ENCODE measurements around the gene ENTPD6.

The ENTPD6 gene

DNA sequence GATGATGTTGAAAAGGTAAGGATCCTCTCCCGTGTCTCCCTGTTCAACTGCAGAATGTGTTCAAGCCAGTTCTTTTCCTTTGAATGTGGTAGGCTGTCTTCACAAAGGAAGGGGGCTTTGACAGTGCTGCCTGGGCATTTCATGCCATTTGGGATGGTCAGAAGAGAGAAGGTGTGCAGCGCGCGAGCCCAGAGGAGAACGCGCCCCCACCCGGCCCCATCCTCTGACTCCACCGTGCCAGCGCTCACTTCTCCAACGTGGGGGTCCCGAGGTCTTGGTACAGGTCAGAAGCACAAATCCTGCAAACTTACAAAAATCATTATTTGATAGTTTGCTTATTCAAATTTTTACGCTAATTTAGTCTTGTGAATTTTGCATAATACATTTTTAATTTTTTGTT is 14.4 kb downstream of the ENTPD6 start:
- DNase-seq, result no peak

DNA sequence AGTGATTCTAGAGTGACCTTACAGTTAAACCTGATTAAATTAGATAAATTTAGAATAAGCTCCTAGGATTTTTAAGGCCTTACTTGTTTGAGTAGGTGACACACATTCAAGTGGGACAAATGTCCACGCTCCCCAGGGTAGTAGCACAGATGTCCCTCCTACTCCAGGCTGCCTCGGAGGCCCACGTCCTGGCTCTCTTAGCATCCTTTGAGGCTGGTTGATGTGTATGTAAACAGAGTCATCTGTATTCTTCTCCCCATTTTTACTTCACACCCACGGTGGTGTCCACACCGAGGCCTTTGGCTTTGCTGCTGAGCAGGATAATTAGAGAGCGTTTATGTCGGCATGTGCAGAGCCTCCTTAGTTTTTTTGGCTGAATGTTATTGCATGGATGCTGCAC is 15.8 kb downstream of the ENTPD6 start:
- DNase-seq, result no peak

DNA sequence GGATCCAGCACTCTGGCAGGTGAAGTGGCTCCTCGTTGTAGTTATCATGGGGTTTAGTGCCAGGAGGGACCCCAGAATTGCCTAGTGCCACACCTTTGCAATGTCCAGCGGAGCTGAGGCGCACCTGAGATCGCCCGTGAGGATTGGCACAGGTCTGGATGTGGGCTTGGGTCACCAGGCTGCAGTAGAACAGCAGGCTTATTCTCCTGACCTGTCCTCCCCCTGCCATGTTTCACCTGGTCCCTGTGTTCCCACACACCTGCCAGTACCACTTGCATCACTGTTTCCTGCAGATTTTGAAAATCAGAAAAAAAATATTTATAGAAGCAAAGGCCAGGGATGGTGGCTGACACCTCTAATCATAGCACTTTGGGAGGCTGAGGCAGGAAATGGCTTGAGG is 16.7 kb downstream of the ENTPD6 start:
- no peak for DNase-seq

DNA sequence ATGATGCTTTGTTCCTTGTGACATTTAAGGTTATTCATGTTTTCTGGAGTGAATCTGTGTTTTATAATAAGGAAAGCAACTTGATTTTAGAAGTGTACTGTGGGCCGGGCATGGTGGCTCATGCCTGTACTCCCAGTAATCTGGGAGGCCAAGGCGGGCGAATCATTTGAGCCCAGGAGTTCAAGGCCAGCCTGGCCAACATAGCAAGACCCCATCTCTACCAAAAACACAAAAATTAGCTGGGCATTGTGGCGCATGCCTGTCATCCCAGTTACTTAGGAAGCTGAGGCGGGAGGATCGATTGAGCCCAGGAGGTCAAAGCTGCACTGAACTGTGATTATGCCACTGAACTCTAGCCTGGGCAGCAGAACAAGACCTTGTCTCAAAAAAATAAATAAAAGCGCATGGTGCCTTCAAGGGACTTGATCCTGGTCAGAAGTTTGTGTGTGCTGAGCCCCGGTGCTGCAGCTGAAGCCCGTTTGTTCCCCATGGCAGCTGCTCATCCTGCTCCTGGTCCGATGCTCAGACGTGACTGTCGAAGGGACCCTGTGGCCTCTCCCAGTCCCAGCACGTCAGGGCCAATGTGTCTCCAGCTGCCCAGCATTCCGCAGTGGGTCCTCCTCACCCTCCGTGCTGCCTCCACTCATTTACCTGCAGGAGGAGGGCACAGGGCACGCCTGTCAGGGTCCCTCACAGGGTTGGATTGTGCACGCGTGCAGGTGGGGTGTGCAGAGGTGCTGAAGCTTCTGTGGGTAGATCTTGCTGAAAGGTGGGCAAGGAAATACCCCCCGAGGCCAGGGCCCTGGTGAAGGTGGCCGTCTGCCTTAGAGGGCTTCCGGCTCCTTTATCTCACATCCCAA is 18.3 kb downstream of the ENTPD6 start:
- no peak for DNase-seq

DNA sequence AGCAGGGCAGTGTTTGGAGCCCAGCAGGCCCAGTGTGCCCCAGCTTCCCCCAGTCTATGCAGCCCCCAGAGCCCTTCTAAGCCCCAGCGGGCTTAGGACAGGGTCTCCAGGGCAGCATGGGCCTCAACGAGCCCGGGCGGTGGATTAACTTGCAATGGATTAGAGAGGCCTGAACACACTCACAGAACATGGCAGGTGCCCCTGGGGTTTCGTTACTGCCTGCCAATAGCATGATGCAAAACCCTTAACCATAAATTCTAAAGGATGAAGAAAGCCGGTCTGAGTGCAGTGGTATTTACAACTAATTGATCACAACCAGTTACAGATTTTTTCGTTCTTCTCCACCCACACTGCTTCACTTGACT is 18.9 kb downstream of the ENTPD6 start:
- DNase-seq, result no peak

DNA sequence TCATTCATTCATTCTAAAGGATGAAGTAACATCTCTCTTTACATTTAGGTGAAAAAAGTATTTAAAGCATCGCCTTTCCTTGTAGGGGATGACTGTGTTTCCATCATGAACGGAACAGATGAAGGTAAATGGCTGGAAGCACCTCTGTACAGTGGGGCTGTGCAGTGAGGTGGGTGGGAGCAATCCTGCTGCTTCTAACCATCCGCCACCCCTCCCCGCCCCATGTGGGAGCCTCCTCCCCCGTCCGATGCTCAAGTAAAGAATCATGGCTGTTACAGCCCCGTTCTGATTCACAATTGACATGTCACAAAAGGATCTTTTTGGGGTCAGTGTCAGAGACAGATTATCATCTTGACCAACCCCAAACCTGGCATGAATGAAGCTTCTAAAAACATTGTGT is 19.3 kb downstream of the ENTPD6 start:
- no peak for DNase-seq

DNA sequence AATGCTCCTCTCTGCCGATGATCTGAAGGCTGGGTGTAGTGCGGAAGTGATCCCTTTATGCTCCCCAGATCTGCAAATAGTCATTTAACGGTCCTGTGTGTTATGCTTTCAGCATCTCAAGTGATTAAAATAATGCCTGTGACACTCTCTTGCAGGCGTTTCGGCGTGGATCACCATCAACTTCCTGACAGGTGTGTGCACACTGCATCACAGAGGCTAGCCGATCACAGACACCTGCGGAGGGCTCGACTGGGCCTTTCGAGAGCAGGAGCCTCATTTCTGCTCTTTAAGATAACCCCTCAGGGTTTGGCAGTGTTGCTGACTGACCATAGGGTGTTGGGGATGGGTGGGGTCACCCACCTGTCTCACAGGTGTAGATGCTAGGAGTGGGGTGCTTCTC is 20.0 kb downstream of the ENTPD6 start:
- DNase-seq, result no peak

DNA sequence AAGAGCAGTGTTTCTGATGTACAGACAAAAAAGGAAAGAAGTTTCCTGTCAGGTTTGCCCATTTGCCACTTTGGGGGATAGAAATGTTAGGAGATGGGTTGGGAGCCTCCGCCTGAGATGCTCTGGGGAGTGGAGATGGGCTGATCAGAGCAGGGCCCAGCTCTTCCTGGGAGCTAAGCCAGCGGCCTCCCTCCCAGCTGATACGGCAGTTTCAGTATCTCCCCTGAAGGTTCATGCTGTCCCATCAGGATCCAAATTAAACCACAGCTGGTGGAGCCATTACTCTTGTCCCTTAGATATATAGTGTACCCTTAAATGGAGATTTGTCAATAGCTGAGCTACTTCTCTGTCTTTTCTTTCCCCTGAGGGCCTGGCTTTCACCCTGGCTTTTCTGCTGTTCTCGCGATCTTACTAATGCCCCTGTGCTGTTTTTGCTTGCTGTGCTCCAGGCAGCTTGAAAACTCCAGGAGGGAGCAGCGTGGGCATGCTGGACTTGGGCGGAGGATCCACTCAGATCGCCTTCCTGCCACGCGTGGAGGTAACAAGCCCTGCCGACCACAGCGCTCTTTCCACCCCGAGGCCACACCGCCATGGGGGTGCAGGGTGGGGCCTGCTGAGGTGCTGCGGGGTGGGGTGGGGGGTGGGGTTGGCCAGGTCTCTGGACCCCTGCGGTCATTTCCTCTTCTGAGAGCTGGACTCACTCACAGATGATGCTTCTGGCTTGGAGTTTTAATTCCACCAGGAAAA is 20.9 kb downstream of the ENTPD6 start:
- no peak for DNase-seq

DNA sequence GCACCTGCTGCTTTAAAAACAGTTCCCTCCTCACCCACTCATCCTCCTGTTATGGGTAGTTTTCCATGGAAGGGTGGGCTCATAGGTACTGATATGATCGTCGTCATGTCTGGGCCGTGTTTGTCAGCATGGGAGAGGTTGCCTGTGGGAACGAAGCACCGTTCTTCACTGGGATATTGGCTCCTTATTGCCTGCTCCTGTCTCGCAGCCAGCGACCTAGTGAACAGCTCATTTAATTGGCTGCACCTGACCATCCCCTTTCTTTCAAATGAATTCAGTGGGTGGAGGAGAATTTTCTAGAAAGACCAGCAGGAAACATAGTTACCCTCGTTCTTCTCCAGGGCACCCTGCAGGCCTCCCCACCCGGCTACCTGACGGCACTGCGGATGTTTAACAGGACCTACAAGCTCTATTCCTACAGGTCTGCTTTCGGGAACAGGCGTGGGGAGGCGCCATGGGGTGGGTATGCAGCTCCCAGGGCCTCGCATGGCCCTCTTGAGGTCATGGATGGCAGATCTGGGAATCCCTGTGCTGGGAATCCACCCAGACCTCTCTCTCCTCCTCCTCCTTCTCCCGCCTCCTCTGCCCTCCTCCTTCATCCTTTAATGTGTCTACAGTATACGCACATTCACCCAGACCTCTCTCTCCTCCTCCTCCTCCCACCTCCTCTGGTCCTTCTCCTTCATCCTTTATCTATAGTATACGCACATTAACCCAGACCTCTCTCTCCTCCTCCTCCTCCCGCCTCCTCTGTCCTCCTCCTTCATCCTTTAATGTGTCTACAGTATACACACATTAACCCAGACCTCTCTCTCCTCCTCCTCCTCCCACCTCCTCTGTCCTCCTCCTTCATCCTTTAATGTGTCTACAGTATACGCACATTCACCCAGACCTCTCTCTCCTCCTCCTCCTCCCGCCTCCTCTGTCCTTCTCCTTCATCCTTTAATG is 21.9 kb downstream of the ENTPD6 start:
- DNase-seq, result no peak

DNA sequence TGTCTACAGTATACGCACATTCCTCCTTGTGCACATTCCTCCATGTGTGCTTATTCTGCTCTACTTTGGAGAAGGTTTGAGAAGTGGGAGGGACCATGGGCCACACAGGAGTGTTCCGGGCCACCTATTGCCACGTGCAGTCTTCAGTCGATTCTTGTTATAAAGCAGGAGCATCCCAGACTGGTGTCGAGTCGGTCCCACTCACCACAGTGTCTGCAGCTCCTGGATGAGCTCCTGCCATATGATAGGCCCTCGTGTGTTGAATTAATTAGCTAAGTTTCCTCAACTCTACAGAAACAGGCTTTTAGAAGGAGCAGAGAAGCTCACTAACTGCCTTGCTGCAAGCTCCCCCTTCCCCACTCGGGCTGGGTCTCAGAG is 22.6 kb downstream of the ENTPD6 start:
- no peak for DNase-seq

DNA sequence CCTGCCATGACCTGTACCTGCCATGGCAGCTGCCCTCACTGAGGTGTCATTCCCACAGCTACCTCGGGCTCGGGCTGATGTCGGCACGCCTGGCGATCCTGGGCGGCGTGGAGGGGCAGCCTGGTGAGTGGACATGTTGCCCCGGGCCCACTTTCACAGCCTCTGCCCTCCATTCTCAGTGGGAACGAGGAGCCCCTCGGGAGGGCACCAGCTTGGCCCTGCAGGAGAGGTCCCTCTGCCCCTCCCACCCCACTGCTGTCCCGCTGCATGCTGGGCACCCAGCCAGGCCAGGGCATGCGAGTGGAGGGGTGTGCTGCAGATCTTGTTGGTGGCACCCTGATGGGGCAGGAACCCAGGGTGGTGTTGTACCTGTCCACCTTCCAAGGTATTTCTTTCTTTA is 23.0 kb downstream of the ENTPD6 start:
- DNase-seq, result no peak

DNA sequence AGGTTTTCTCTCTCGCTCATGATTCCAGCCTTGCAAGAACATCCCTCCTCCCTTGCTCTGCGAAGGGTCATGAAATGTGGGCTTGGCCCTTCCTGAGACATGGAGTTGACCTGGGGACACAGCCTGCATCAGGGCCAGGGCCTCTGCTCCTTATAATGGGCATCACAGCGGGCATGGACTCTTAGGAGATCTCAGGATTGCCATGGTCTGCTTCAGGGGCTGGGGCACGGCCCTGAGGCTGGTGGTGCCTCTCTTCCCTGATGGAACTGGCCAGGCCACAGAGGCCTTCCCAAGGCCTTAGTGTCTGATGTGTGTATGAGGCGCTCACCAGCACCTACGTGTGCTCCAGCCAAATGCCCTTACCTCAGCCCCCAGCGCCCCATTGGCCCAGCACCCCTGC is 23.9 kb downstream of the ENTPD6 start:
- DNase-seq, result no peak

DNA sequence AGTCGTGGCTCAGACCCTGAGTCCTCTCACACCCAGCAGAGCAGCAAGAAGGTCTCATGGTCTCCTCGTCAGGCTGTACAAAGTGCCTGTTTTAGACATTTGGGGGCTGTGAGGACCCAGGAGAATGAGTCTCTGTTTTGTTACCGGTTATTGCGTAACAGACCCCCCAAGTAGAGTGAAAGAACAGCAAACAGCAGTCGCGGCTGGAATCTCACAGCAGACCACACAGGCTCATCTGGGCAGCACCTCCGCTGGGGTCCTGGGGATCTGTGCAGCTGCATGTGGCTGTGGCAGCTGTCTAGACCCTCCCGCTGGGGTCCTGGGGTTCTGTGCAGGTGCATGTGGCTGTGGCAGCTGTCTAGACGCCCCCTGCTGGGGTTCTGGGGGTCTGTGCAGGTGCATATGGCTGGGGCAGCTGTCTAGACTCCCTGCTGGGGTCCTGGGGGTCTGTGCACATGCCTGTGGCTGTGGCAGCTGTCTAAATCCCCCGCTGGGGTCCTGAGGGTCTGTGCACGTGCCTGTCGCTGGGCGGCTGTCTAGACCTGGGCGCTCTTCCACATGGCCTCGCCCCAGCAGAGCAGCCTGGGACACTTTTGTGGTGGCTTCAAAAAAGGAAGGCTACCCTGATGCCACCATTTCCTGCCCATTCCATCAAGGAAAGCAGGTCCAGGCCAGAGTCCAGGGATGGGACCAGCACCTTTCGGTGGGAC is 24.7 kb downstream of the ENTPD6 start:
- no peak for DNase-seq

DNA sequence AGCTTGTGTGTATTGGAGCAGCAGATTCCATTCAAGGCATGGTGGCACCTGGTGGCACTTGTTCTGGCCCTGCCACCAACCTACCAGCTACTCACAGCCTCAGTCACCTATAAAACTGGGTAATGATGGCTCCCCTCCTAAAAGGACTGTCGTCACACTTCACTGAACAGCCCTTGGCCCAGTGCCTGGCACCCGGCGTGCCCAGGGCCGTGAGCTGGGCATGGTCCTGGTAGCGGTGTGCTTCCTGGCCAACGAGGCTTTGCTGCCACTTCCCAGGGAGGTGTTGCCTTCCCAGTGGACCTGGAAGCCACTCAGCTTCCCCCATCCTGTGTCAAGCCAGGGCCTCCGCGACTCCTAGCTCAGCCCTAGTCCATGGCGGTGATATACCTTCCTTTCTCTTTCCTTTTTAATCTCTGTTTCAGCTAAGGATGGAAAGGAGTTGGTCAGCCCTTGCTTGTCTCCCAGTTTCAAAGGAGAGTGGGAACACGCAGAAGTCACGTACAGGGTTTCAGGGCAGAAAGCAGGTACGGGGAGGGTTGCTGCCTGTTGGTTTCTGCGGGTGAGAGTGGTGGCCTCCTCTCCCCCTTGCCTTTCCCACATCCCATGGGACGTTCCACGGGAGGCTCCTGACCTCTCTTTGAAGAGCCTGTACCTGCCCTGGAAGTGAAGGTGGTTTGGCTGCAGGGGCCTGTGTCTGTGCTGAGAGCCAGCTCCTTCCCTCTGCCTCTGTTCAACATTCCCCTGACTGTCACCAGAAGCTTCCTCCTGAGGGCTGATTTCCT is 25.5 kb downstream of the ENTPD6 start:
- DNase-seq, result no peak

DNA sequence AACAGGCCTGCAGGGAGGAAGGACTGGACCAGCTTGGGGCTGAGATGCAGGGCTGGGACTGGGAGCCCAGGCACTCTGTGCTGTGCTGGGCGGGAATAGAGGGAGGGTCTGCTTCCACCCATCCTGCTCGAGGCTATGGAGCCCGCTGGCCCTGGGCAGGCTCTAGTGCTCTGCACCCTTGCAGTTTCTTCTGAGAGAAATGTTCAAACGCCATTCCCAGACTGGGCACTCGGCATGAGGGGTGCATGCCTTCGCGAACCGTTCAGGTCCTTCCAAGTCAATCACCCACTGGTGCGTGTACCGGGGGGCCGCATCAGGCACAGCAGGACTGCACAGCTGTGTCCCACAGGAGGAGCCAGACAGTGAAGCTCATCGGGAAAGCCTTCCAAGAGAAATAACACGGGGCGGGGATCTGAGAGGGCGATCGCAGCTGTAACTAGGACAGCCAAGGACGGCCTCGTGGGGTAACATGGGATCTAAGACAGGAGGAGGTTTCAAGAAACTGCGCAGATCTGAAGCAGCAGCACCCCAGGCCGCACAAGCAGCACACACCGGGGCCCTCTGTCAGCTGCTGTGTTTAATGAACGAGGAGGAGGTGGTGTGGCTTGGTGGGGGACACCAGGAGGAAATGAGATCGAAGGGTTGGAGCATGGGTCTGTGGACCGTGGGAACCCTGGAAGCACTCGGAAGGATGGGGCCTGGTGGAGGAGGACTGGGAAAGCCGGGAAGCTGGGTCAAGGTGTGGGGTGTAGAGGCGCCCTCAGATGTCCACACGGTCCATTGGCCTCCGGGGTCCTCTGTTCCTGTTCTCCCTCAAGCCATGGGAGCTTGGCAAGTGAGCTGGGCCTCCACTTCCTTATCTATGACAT is 26.3 kb downstream of the ENTPD6 start:
- DNase-seq, result no peak

DNA sequence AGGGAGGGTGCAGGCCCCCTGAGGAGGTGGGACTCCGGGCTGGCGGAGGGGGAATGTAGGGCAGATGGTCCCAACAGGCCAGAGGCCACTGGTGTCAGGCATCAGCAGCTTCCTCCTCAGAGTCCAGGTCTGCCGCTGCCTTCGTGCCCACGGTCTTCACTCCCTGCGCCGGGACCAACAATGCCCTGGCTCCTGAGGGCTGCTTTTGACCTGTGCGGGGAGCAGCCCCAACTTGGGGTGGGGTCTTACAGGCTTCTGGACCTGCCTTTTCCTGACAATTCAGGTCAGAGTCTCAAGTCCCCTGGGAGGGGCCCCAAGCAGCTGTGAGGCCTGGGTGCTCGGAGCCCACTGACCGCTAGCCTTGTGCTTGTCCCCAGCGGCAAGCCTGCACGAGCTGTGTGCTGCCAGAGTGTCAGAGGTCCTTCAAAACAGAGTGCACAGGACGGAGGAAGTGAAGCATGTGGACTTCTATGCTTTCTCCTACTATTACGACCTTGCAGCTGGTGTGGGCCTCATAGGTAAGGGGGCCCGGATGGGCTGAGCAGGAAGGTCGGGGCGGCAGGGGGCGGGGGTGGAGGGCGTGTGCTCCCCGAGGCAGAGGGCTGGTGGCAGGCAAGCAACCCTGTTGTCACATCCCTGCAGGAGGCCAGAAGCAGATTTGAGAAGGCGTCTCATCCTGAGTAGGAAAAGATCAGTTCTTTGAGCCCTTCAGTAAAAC is 27.1 kb downstream of the ENTPD6 start:
- DNase-seq, result no peak

DNA sequence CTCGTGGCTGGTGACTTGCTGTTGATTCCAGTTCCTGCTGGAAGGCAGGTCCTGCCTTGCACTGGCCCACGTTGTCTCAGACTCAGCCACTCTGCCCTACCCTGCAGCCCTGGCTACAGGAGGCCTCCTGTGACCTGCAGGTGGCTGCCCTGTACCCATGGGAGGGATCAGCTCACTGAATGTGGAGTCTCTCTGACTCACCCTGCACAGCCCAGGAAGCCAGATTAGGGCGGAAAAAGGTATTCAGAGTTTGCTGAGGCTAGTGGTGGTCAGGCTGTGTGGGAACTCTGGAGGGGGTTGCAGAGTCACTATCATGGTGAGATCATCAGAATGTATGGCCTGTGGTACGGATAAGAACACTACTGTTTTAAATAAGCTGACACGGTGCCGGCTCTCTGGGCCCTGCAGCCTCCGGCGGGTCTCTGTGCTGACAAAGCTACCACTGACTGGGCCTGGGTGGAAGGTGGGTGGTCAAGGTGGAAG is 27.7 kb downstream of the ENTPD6 start:
- no peak for DNase-seq

DNA sequence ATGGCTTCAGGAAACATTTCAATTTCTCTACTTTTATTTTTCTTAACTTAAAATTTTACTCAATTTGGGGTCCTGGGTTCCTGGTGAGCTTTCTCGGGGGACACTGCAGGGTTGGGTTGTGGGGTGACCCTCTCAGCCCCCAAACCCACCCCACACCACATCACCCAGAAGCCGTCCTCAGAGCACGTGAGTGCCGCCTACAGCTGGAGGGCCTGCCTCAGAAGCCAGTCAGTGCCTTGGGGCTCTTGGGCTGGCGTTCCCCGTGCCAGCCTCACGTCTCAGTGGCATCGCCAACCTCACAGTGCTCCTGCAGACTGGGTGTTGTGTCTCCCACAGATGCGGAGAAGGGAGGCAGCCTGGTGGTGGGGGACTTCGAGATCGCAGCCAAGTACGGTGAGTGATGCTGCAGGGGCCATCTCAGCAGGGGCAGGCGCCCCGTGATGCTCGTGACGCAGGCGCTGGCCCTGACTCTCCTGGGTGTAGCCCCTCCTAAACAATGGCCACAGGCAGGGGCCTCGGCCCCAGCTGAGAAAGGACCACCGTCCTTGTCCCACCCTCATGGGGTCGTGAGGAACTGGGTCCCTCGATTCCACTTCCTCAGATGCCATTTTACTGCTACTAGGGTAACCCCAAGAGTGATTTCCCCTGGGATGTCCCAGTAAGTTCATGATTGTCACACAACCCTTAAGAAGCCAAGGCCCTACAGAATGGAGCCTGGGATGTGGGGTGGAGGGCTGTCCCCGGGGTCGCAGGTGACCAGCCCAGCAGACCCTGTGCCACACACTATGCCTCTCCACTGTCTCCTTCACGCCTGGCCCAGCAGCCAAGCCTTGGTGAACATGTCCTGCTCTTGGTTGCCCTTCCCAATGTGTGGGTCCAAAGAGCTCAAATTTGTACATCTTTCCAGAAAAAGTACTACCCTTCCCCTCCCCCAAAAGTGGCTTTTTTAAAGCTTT is 28.5 kb downstream of the ENTPD6 start:
- DNase-seq, result no peak

DNA sequence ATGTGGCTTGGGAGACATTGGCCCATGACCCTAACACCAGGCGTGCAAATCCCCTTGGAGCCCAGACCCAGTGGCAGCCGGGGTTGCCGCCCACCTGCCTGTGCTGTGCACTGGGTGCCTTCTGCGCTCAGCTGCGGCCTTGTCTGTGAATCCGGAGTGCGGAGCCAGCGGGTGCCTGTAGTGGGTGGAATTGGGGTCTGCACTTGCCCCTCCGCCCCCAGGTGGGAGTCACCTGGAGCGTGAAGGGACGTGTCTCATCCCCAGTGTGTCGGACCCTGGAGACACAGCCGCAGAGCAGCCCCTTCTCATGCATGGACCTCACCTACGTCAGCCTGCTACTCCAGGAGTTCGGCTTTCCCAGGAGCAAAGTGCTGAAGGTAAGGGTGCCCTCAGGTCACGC is 29.4 kb downstream of the ENTPD6 start:
- no peak for DNase-seq

Data from GOT3 (cell line).